Body of pancreas (tissue), 4 donors: ENCODE results near the gene DCD.

Experiments used
- POLR2A ChIP-seq, 3 donors: fragments of 450-650 bp; IDR thresholded peaks; one replicate each; pipeline ENCODE4 v1.6.1; 2016; ENCODE audit warnings: antibody characterized with exemption in 3 of 3, mild to moderate bottlenecking in 2 of 3
- TF ChIP-seq, protein P1 (sequence below), 7 experiments: fragments of 450-650 bp in 4 of 7; fragments of 200-600 bp in 3 of 7; sonication (generic) in 3 of 7; IDR thresholded peaks; one replicate each; pipeline ENCODE4 v1.5.1; 2016 to 2019; ENCODE audit warnings: antibody characterized with exemption in 7 of 7

DNA sequence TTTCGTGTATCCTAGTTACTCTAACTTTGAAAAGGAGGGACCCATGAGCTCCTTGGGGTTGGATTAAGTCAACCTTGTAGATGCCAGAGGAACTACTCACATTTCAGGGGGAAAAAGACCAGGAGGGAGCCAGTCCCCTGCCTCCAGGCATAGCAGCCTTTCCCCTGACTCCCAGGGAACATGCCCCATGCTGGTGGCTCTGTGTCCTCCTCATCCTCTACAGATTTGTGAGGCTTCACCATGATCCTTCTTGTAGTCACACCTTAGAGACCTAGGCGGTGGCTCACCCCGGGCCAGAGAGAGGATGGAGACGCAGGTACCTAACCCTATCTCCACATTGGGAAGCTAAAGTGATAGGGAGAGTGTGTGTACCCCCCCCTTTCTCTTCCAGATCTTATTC, 43.7 kb downstream of the DCD start:
- no peak for TF ChIP-seq POLR2A (IDR thresholded peaks at IDR 0.05)
- TF ChIP-seq, protein P1, sequence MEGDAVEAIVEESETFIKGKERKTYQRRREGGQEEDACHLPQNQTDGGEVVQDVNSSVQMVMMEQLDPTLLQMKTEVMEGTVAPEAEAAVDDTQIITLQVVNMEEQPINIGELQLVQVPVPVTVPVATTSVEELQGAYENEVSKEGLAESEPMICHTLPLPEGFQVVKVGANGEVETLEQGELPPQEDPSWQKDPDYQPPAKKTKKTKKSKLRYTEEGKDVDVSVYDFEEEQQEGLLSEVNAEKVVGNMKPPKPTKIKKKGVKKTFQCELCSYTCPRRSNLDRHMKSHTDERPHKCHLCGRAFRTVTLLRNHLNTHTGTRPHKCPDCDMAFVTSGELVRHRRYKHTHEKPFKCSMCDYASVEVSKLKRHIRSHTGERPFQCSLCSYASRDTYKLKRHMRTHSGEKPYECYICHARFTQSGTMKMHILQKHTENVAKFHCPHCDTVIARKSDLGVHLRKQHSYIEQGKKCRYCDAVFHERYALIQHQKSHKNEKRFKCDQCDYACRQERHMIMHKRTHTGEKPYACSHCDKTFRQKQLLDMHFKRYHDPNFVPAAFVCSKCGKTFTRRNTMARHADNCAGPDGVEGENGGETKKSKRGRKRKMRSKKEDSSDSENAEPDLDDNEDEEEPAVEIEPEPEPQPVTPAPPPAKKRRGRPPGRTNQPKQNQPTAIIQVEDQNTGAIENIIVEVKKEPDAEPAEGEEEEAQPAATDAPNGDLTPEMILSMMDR (IDR thresholded peaks at IDR 0.05), result no peak
